HUES6 (cell line): ENCODE results near the gene LINS1.

Experiments used
- H3K27ac ChIP-seq: 2 replicates; pipeline ENCODE4 v1.7.0; 2013; ENCODE audit warnings: low read depth, mild to moderate bottlenecking, low read length, inconsistent platforms
- H3K27me3 ChIP-seq: 2 replicates; pipeline ENCODE4 v1.6.1; 2013; ENCODE audit warnings: low read length; ENCODE audit not compliant: control insufficient read depth, insufficient read depth
- H3K36me3 ChIP-seq: 2 replicates; pipeline ENCODE4 v1.6.1; 2013; ENCODE audit warnings: low read length; ENCODE audit not compliant: control insufficient read depth, insufficient read depth
- H3K4me1 ChIP-seq: 2 replicates; pipeline ENCODE4 v1.6.1; 2013; ENCODE audit warnings: low read length; ENCODE audit not compliant: control insufficient read depth, insufficient read depth
- H3K4me3 ChIP-seq: 2 replicates; pipeline ENCODE4 v1.5.1; 2013; ENCODE audit warnings: low read depth, low read length
- H3K9ac ChIP-seq: one replicate; pipeline ENCODE4 v1.6.1; 2013; ENCODE audit warnings: mild to moderate bottlenecking, low read length
- H3K9me3 ChIP-seq: 2 replicates; pipeline ENCODE4 v1.6.1; 2013; ENCODE audit warnings: low read depth, low read length; ENCODE audit not compliant: control insufficient read depth, insufficient read depth

LINS1 gene

DNA sequence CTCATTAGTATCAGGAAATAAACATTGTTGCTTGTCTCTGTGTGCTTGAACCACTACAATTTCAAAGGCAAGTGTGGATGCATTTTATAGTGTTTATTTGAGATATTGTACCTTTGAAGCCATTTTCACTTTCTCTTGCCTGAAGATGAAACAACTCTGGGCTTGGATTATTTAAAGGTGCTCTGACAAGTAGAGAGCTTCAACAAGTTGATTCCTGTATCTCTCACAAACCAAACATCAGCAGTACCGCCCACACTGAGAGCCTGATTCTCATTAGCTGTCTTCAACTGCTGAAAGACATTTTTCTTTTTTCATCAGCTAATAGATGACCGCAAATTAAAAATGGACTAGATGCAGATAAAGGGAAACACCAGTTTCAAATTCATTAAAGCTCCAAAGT lies 72.4 kb downstream of the LINS1 start:
- no peak overlapping the region for H3K4me3 ChIP-seq
- no peaks in the 10 kb centered on the region for H3K36me3 ChIP-seq
- no peak overlapping the region for H3K27ac ChIP-seq
- H3K27me3 ChIP-seq: 0 out of 2 replicates have a peak, but pooled peaks cover 2% of the 10 kb centered on the region
- no peaks in the 10 kb centered on the region; the same call in 1 of the 2 replicates for H3K9me3 ChIP-seq
- no peak overlapping the region for H3K9ac ChIP-seq
- H3K4me1 ChIP-seq: no peaks in the 10 kb centered on the region

DNA sequence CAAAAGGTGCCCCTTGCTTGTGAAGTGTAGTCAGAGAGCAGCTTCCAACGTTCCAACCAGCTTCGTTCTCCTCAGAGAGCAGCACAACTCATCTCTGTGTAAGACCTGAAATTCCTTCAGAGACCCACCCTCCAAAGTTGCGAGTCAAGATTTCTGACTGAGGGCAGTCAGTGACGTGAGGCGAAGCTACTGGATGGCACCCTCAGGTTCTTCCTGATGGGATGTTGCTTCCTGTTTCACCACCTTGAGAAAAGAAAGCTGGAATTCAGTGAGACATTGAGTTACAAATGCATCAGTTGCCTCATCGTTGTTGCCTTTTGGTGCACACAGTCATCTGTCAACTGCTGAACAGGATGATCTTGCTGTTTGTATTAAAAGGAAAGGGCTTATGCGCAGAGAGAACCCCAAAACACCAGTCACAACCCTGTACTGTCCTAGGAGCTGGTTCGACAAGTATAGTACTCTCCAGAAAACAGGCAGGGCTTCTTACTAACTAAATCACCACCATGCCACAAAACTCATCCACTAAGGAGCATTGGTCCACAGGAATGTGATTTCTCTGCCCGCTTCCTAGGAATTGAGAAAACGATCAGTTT lies 73.1 kb downstream of the LINS1 start, which contains the start of gene CERS3:
Gene CERS3, minus strand, starts transcription at position 118 of the 596 bp plus-strand sequence. CDS start 27,101 bp downstream, outside the sequence.
- Histone ChIP-seq H3K27me3 (0 out of 2 replicates have a peak, but pooled peaks cover 2% of the 10 kb centered on the region), H3K27ac (no peak within 1 kb of the TSS), H3K4me1 (no peaks in the 10 kb centered on the region), H3K9me3 (no peaks in the 10 kb centered on the region; the same call in 1 of the 2 replicates), H3K9ac (no peak within 1 kb of the TSS), H3K4me3 (no peak within 1 kb of the TSS), H3K36me3 (no peaks in the 10 kb centered on the region)

DNA sequence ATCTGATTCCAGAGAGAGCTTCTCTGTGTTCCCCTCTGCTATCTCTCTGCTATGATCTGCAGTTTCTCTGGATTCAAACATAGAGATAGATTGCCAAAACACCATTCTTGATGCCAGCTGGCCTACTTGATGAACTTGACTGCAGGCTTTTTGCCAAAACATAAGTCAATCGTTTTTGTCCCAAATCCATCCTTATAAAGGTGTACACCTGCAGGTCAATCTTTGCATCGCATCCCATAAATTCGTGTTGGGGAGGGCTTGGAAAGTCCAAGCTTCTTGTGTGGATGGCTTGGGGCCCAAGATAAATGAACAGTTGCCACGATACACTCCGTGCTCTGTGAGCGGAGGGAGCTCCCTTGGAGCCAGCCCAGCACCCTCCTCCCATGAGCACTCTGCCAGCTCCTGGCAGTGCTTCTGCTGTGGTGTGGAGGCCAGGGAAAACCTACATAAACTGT lies 75.9 kb downstream of the LINS1 start:
- no peak overlapping the region for H3K4me3 ChIP-seq
- H3K27me3 ChIP-seq: no peaks in the 10 kb centered on the region
- H3K9ac ChIP-seq: no peak overlapping the region
- no peak overlapping the region for H3K27ac ChIP-seq
- H3K9me3 ChIP-seq: peaks cover 7% of the 10 kb centered on the region; the same call in 1 of the 2 replicates
- H3K4me1 ChIP-seq: no peaks in the 10 kb centered on the region
- no peaks in the 10 kb centered on the region for H3K36me3 ChIP-seq

DNA sequence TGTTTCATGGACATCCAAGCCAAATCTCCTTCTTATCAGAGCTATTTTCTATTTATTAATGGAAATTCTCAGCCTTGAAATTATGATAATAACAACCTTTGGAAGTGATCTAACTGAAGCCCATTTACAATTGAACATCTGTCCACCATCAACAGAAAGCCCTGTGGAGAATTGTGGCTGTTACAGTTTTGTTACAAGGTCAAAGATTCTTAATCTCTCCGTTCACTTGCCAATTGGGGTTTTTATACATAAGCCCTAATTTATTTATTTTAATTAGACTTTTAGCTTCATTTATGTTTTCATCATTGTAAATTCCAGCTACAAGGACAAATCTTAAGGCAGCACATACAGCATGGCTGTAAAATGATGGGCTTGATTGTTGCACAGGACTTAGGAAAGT lies 76.5 kb downstream of the LINS1 start:
- no peak overlapping the region for H3K4me3 ChIP-seq
- no peak overlapping the region for H3K9ac ChIP-seq
- H3K9me3 ChIP-seq: peaks cover 7% of the 10 kb centered on the region; the same call in 1 of the 2 replicates
- no peaks in the 10 kb centered on the region for H3K4me1 ChIP-seq
- no peak overlapping the region for H3K27ac ChIP-seq
- H3K36me3 ChIP-seq: no peaks in the 10 kb centered on the region
- no peaks in the 10 kb centered on the region for H3K27me3 ChIP-seq

DNA sequence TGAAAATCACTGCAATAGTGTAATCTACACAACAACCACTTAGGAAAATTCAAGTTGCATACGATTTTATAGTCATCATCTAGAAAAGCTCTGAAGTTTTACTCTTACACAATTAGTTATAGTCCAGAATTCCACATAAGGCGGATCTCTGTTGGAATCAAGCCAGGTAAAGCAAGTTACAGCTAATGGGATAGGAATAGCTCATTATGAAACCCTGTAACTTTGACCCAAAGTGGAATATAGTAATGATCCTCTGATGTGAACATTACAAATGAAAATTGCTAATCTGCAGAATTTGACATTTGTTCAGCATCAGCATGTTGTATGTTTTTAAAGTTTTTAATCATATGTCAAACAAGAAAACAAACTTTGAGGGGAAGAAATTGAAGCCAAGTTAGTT lies 77.7 kb downstream of the LINS1 start:
- H3K4me1 ChIP-seq: no peaks in the 10 kb centered on the region
- no peaks in the 10 kb centered on the region for H3K27me3 ChIP-seq
- no peak overlapping the region for H3K9ac ChIP-seq
- no peaks in the 10 kb centered on the region for H3K36me3 ChIP-seq
- no peak overlapping the region for H3K4me3 ChIP-seq
- H3K27ac ChIP-seq: no peak overlapping the region
- peaks cover 7% of the 10 kb centered on the region; the same call in 1 of the 2 replicates for H3K9me3 ChIP-seq

DNA sequence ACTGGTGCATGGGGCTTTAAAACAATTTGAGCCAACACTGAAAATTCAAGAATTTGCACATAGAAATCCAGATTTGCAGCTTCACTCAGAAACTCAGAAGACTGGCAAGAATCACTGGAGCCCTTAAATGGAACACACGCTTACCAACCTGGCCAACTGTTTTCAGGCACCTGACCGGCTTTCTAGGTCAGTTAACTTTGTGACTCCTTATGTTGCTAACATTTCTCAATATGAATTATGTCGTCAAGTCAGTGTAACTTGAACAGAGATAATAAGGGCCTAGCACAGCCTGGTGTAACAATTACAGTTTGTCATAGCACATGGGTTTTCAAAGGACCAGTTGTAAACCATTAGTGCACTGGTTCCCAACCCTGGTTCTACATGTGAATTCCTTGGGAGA lies 80.1 kb downstream of the LINS1 start:
- H3K36me3 ChIP-seq: no peaks in the 10 kb centered on the region
- 0 out of 2 replicates have a peak, but pooled peaks cover 7% of the 10 kb centered on the region for H3K9me3 ChIP-seq
- H3K27me3 ChIP-seq: no peaks in the 10 kb centered on the region
- no peaks in the 10 kb centered on the region for H3K4me1 ChIP-seq
- no peak overlapping the region for H3K4me3 ChIP-seq
- H3K9ac ChIP-seq: no peak overlapping the region
- H3K27ac ChIP-seq: no peak overlapping the region

DNA sequence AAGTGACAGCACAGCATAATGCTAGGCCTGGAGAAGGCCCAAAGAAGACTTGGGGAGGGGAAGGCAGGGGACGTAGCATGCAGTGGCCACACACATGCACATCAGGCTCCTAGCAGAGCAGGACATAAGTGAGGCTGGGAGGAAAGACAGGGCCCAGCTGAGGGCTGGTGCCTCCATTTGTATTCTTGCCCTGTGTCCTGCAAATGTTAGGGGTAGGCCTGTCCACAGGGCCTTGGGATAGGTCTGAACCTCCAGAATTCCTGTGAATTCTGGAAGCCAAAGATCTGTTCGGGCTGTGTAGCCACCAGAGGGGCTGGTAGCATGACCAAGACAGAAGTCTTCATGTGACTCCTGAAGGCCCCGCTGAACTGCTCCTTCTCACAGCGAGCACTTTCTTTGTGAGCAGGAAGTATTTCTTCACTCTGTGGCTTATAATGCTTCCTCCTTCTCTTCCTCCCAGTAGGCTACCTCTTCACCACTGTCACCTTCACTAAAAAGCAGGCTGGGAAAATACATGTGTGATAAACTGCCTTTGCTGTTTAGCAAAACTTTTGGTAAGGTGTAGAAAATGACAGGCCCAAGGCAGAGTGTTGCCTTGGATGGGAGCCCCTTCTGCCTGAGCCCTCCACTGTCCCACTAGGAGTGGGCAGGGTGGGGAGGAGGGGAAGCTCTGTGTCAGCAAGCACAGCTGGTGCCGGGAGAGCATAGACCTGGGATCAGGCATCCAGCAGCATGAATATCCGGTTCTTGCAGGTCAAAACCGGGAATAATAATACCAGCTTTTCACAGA lies 81.7 kb downstream of the LINS1 start:
- 0 out of 2 replicates have a peak, but pooled peaks cover 7% of the 10 kb centered on the region for H3K9me3 ChIP-seq
- H3K27ac ChIP-seq: no peak overlapping the region
- no peaks in the 10 kb centered on the region for H3K36me3 ChIP-seq
- H3K4me3 ChIP-seq: no peak overlapping the region
- H3K27me3 ChIP-seq: no peaks in the 10 kb centered on the region
- H3K9ac ChIP-seq: no peak overlapping the region
- H3K4me1 ChIP-seq: no peaks in the 10 kb centered on the region

DNA sequence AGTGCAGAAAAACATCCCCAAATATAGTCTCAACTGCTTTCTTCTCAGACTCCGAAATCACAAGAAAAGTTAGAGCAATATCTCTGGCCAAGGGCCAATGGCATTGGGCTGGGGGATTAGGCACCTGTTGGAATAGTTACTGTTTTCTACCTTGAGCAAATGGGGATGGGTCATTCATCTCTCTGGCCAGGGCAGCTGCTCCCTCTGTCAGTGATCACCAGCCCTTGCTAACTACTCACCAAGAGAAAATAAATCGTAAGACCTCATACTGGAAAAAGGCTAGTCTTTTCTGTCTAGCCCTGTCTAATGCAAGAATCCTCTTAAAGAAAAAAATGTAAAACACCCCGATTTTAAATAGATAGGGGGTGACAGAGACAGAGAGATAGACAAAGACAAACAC lies 84.1 kb downstream of the LINS1 start:
- Histone ChIP-seq H3K36me3 (no peaks in the 10 kb centered on the region), H3K4me1 (no peaks in the 10 kb centered on the region), H3K4me3 (no peak overlapping the region), H3K9ac (no peak overlapping the region), H3K27ac (no peak overlapping the region), H3K9me3 (0 out of 2 replicates have a peak, but pooled peaks cover 5% of the 10 kb centered on the region), H3K27me3 (no peaks in the 10 kb centered on the region)
